GM18499 (cell line): ENCODE measurements around the gene SLC9A9.

ENCODE experiments used
- ATAC-seq: cut with Tn5 transposase; IDR thresholded peaks from one replicate; pipeline ENCODE4 v1.9.1; 2021; ENCODE audit warnings: moderate number of reproducible peaks; ENCODE audit not compliant: insufficient read depth, unreplicated experiment

Gene SLC9A9

DNA sequence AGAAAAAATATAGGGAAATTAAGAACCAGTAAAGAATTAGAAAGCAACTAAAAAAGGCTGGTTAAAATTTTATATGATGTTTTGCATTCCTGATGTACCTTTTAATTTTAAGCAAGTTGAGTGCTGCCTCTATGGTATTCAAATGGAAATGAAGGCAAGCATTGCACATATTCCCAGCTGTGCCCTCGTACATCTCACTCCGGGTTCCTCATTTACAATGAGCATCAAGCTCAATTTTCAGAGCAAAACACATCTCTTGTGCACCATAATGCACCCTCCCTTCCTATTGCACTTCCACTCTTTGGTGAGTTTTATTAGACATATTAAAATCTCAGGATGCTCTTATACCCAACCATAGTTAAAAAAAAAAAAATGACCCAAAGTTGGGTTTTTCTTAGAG is 460.8 kb downstream of the SLC9A9 start:
- ATAC-seq, result no peak

DNA sequence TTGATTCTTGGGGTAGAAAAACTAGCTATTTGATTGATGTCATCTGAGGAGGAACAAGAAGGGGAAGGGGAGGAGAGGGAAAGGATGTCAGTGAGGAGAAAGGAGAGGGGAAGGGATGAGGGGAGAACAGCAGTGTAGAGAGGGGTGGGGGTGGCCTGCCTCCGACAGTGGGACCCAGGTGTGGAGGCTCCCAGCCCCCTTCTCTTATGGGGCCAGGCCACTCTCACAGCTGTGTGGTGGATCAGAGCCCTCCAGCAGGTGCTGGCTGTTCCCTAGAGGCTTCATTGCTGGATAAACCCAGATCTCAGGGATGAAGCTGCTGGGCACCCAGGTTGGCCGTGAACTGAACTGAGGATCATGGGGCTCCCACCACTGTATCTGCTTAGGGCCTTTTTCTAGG is 464.2 kb downstream of the SLC9A9 start:
- no peak for ATAC-seq

DNA sequence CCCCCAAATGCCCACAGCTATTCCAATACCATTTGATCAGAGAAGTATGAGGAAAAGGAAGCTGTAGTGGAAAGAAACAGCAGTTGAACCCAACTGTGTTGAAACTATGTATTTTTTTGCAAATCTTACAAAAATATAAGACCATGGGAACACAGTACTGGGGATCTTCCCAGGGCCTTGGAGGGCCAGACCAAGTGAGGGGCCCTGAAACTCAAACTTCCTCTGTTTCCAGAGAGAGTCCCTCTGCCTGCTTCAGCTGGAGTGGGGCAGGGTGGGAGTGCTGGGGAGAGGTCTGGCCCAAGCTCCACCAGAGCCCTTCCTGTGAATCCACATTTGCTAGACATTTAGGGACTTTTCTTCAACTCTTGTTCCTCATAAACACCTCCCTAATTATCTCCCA is 464.8 kb downstream of the SLC9A9 start:
- ATAC-seq, result no peak

DNA sequence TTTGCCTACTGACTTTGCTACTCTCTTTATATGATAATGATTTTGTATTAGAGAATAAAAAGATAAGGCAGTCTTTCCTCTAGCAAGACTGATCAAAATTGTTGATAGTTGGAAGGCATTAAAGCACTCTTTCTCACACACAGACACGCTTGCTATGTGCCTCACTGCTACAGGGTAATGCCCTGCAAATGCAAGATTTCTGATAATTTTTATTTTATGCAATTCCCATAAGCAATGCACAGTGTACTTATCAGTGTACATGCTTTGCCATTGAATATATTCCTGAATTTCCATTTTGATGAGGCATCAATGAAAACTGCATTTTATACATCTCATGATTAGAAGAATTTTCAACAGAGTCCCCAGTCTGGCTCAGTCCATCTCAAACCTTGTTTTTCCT is 465.5 kb downstream of the SLC9A9 start:
- no peak for ATAC-seq

DNA sequence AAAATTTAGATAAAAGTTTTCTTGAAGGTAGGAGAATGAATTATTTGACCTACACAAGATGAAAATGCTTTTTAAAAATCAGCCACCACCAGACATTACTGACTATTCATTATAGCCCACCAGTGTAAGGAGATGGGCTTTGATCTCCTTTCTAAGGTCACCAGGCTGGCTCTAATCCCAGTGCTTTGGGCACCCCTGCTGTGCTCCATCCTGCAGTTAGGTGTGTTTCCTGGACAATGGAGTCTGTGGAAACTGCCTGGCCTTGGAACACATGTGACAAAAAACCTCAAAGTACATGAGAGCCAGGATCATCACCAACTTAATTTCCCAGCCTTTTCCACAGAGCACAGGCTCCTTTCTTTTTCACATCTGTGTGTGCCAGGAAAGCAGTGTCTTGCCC is 467.8 kb downstream of the SLC9A9 start:
- ATAC-seq, result no peak

DNA sequence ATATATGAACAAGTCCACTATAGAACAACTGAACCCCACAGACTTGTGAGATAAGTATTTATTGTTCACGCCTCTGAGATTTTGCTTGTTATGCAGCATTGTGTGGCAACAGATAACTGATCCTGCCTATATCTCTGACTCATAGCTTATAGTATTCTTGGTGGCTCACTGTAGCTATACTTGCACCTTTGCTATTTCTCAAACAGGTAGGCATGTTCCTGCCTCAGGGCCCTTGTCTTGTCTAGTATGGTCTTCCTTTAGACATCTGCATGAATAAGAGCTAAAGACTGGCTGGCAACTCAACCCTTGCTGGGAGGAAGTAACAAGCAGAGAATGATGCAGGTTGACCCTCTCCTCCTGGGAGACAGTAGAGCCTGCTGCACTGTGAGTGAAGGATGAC is 472.6 kb downstream of the SLC9A9 start:
- no peak for ATAC-seq

DNA sequence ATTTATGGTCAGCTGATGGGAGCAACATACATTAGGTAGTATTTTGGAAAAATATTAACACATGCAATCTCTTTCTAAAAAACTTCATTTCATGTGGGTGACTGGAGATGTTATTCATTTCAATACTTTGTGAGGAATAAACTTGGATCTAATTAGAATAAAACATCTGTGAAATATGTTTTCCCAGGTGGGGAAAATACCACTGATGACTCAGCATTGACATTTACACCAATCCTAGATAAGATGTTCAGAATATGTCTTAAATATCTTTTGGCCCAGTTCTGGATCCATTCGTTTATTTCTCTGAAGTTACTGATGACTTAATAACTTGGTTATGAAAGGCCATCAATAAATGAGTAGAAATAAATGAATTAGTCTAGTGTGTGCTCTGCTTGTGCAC is 481.1 kb downstream of the SLC9A9 start:
- ATAC-seq, result no peak

DNA sequence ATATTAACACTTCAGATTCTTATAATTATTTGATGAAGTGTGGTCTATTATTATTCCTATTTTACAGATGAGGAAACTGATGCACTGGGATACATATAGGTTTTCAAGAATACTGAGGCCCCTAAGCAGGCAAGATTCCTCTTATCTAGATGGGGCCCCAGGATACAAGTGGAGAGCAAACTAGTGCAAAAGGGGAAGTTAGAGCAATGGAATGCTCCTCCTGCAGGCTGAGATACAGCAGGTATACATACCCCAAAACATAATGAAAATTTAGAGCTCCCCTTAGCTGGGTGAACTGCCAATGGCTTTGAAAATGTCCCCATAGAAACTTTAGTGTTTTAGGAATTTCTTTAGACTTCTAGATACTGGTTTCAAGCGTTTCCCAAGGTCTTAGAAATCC is 481.6 kb downstream of the SLC9A9 start:
- no peak for ATAC-seq

DNA sequence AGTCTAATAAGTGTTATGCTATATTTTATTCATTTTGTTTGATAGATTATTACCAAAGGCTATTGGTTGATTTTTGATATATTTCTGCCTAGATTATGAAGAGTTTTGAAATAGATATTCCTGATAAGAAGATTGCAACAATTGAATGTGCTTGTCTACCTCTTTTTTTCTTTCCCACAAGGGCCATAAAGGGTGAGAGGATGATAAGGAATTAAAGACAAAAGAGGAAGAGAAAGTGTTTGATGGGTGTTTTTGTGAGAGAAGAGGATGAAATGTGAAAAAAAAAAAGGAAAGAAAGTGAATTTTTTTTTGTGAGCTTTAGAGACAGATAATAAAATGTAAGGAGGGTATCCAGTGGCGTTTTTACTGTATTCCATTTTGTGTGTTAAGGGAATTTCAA is 484.3 kb downstream of the SLC9A9 start:
- no peak for ATAC-seq

DNA sequence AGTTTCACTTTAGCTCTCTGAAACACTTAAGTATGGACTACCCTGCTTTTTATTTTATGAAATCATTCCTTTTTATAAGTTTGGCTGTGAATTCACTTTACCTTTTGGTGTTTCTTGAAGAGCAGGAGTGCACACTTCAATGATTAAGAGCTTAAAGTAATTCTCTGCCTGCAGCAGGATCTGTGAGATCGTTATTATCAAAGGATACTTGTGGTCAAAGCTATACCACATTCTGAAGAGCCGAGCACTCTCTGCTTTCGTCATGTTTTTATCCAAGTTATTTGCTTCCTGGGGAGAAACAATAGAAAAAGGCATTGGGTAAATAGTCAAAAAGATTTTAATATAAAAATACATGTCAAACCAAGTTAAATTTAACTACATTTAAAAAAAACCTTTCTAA is 485.0 kb downstream of the SLC9A9 start:
- no peak for ATAC-seq

DNA sequence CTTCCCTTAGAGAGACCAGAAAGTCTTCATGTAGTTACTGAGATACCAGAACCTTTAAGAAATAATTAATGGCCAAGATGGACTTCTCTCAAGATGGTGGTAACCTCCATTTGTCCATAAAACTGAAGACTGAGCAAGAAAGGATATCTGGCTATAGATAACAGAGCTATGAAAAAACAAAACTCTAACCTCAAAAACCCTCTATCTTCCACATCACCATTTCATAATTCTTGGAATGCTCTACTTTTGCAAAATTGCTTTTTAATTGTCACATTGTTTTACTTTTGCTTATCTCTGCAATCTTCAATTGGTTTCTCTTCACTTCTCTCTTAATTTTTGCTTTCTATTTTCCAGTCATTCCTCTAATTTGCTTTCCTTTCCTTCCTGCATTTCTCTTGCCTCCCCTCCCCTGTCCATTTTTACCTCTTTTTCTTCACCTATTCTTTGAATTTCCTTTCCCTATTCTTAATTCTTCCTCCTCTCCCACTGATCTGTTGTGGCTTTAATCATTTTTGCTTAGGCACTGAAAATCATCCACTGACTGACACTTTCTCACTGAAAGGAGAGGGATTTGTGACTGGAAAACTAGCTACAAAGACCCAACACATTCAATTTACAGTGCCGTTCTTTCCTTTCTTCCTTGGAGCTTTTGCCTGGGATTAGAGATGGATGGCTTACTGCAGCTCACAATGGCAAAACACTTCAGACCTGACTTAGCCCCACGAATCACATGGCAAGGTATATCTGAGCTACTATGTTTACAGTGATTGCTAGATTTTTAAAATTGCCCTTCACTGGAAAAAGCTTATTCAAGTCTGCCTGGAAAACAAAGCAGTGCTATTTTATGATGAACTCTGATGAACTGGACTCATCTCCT is 485.9 kb downstream of the SLC9A9 start:
- no peak for ATAC-seq

DNA sequence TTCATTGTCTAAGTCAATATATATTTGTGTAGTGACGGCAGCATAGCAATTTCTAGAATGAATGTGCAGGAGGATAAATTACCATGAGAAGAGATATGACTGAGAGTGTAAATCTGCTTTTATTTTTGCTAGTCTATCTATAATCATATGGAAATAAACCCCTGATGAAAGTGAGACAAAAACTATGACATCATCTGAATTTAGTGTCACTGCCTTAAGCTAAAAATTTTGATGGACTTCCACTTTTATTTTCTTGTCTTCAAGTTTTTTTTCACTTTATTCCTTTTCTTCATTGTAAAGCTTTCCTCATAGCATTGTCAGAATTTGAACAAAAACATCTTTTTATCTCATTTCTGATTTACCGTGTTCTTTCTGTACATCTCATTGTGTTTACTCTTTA is 486.7 kb downstream of the SLC9A9 start:
- ATAC-seq, result no peak

DNA sequence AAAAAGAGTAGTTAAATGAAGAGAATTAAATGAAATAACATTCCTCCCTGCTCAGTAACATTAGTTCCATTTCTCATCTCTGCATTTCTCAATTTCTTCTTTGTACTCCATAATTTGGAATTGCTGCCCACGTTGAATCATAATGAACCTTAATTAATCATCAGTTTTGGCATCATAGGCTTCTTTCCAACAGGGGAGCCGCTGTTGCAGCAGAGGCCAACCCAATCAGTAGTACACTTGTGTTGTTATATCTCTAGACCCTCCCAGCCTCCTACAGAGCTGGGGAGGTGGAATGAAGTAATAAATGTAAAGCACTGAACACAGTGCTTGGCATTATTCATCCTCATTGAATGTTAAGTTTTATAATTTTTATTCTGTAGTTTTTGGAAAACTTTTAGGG is 488.0 kb downstream of the SLC9A9 start:
- no peak for ATAC-seq

DNA sequence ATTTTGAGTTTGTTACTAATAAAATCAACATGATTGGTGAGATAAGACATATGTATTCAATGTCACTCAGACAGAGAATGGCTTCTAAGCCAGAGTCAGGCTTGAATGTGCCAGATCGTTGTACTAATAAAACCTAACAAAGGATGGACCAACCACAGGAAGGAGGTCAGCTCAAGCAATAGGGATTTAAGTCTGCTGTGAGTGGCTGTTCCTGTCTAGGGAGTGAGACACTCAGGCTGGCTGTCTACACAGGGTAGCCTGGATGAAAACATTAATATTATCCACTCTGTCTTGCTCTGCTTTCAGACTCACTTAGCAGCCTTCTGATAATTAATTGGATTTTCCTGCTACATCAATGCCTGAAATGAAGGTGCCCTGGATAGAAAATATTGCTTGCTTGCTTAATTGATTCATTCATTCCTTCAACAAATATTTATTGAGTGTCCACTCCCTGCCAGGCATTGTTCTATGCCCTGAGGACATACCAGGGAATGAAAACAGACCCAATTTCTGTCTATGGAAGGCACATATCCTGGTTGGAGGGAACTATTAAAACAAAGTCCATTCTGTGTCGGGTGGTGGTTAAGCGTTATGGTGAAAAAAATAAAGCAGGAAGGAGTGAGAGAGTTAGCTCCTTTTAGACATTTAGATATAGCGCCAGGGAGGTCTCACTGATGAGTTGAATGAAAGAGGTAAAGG is 489.3 kb downstream of the SLC9A9 start:
- ATAC-seq, result no peak

DNA sequence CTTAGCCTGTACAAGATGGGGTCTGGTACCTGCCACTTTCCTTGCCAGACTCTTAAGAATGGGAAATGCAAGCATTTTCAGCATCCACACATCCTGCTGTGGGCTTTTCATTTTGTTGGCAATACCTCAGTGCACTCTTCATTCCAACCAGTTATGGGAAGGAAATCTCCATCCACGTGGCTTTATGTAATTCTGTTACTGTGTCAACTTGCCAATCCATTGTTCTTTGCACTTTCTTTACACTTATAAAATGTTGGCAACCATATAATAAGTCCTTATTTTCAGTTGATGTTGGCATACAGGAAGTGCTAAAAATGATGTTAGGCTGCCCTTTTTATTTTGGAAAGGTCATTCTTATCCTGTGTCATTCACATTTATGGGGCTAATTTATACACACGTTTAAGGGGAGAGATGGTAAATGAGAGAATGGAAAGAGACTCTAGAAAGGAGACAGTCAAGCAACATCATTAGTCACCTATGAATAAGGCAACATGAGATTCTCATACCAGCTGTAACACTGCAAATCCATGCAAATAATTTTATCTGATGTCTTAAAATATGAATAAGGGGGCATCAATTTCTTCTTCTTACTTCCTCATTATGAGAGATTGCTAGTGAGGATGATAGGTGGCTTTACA is 490.0 kb downstream of the SLC9A9 start:
- ATAC-seq, result no peak

DNA sequence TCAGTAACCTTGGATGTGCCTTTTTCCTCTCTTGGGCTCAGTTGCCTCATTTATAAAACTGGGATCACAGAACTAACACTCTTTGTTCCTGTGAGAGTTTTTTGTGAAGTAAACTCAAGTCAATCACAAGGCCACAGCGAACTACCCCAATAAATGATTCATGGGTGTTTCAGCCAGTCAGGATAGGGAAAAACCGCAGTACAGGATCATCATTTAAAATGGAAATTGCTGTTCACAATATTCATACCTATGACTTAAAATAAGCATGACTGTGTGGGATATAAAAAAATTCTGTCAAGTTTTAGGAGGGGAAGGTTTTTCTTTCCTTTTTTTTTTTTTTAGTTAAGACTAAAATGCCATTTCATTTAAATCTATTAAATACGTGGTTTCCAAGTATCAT is 490.6 kb downstream of the SLC9A9 start:
- ATAC-seq, result no peak

DNA sequence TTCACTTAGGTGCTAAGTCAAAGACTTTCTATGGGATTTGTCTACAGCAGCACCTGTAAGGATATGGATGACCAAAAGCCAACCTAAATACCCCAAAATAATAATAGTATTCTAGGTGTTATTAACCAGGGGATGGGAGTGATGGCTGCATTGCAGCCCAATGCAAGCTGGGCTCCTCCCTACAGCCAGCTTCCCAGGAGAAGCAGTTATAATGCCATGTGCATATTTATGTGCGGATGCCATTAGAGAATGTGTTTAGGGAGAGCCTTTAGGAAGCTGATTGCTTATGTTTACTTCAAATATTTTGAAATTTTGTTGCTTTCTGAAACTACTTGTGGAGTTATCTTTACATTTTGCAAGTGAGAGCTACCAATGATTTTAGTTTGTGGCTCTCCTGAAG is 491.4 kb downstream of the SLC9A9 start:
- no peak for ATAC-seq

DNA sequence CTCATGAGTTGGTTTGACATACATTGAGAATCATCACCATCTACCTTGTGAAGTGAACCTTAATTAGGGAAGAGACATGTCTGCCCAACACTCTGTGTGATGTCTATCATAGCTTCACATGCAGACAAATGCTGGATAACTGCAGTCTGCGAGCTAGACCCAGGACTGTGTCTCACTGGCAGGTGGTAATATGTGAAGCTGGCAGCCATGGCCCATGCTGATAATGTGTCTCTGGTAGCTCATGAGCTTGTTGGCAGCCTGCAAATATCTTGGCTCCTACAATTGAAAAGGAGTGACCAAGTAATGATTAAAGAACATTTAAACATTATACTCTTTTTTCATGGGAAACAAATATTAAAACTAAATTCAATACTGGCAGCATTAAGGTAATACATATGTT is 493.9 kb downstream of the SLC9A9 start:
- no peak for ATAC-seq

DNA sequence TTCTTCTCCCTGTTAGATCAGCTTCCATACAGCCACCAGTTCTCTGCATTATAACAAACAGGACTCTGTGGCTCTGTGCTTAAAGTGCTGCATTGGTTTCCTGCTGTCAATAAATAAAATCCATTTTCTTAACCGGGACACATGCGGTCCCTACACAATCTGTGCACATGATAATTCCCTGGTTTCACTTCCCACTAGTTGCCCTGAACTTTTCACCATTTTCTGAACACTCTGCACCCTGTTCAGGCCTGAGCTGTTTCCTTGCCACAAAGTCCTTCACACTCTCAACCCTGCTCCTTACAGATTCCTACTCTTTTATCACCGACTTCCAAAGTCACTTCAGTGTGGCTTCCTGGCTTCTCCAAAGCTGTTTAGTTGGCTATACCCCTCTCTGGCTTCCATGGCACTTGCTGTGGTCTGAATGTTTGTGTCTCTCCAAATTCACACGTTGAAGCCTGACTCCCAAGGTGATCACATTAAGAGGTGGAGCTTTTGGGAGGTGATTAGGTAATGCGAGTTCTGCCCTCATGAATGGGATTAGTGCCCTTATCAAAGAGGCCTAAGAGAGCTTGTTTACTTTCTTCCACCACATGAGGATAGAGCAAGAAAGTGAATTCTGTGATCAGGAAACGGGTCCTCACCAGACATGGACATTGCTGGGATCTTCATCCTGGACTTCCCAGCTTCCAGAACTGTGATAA is 495.3 kb downstream of the SLC9A9 start:
- ATAC-seq, result no peak

DNA sequence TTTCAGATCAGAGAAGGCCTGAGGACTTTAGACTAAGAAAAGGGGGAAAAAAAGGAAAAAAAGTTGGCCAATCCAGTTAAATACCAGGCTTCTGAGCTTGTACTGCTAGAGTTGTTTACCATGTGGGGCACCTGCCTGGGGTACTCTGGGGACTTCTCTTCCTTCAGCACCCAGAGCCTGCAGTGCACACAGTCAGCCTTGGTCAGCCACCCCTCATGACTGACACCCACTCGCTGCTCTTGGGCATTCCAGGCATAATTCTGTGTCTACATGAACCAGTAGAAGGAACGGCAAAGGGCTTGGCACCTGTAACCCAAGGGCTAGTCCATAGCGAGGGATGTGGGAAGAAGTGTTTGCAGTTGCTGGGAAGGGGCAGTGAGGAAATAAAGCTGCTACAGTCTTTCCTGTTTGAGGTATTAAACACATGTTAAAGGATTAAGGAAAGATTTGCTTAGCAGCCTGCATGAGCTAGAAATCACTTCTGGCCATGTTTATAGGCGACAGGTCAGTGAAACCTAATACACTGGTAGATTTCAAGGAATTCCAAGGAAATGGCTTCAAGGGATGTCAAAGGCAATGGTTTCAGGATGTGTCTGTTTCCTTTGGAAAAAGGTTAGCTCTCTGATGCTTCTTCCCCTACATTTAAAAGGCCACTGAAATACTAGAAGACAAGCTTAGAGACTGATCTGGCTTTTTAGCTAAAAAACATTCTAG is 496.2 kb downstream of the SLC9A9 start:
- ATAC-seq, result no peak
